Stromal cell of bone marrow (primary cell): ENCODE data around the gene SRCAP.
"Not testable (repeated sequence)": the region's sequence is repeated elsewhere in the genome, so short reads cannot be mapped to it uniquely, and the experiment has no call there.

ENCODE experiments used
- DNase-seq: peaks from one replicate; pipeline ENCODE4 v3.0.0-alpha.2; 2012; ENCODE audit warnings: low read depth

The SRCAP gene

GRCh38 chr16:30699615-30700099, 686 bp downstream of the SRCAP start:
- DNase-seq, result no peak

- DNase-seq, result no peak
These were observed 1.5 kb downstream of the SRCAP start for GRCh38 chr16:30700491-30700890.

- no peak for DNase-seq
These were observed 2.0 kb downstream of the SRCAP start for GRCh38 chr16:30700971-30701370.

DNA sequence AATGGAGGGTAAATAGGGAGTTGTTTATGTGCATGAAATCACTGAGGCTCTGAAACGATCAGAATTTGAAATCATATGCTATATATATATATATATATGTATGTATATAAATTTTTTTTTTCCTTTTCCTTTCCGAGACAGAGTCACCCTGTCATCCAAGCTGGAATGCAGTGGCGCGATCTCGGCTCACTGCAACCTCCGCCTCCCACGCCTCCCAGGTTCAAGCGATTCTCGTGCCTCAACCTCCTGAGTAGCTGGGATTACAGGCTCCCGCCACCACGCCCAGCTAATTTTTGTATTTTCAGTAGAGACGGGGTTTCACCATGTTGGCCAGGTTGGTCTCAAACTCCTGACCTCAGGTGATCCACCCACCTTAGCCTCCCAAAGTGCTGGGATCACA, 4.1 kb downstream of the SRCAP start:
- not testable (repeated sequence) for DNase-seq

DNA sequence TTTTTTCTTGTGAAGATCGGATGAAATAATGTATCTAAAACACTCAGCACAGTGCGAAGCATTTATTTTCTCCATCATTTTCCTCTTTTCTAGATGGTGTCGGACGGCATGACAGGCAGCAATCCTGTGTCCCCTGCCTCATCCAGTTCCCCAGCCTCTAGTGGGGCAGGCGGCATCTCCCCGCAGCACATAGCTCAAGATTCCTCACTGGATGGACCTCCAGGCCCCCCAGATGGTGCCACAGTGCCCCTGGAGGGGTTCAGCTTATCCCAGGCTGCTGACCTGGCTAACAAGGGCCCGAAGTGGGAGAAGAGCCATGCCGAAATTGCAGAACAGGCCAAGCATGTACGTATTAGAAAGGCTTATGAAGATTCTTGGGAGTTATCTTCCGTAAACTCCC, 5.0 kb downstream of the SRCAP start:
- no peak for DNase-seq

GRCh38 chr16:30706046-30706445, 7.1 kb downstream of the SRCAP start:
- no peak for DNase-seq

DNA sequence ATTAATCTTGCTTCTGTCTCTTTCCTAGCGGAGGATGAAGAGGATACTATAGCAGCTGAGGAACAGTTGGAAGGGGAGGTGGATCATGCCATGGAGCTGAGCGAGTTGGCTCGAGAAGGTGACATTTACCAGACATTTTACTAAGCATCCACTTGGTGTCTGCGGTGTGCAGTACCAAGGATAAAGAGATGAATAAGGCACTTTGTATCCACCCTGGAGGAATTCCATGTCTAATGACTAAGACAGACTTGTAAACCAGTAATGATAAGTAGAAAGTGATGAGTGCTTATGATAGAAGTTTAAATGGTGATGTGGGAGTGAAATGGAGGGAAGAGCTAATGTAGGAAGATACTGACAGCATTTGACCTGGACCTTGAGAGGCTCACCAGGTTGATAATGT, 12.0 kb downstream of the SRCAP start:
- DNase-seq, result no peak

DNA sequence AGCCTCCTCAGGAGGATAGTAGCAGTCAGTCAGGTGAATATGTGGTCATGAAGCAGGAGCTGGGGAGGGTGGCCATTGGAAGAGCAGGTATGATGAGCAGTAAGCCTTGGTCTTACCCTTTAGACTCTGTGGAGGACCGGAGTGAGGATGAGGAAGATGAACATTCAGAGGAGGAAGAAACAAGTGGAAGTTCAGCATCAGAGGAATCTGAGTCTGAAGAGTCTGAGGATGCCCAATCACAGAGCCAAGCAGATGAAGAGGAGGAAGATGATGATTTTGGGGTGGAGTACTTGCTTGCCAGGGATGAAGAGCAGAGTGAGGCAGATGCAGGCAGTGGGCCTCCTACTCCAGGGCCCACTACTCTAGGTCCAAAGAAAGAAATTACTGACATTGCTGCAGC, 12.7 kb downstream of the SRCAP start:
- DNase-seq, result no peak

DNA sequence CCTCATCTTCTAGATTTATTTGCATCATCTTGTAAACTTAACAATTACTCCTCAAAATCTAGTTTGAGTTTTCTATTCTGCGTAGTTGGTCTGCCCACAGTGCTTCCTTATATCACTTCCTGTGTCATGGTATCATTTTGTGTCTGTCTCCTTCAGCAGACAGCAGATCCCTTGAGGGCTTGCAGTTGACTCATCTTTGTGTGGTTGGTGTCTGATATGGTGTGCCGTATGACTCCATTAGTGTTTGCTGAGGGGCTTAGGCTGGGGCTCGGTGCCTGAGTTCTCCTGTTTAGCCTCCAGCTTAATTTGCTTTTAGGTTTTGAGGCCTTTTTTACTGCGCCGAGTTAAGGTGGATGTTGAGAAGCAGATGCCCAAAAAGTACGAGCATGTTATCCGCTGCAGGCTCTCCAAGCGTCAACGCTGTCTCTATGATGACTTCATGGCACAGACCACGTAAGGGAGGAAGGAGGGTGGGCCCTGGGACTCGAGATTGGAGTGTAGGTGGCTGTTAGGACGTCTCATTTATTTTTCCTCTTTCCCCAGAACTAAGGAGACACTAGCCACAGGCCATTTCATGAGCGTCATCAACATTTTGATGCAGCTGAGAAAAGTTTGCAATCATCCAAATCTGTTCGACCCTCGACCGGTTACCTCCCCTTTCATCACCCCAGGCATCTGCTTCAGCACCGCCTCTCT, 16.9 kb downstream of the SRCAP start:
- no peak for DNase-seq

DNA sequence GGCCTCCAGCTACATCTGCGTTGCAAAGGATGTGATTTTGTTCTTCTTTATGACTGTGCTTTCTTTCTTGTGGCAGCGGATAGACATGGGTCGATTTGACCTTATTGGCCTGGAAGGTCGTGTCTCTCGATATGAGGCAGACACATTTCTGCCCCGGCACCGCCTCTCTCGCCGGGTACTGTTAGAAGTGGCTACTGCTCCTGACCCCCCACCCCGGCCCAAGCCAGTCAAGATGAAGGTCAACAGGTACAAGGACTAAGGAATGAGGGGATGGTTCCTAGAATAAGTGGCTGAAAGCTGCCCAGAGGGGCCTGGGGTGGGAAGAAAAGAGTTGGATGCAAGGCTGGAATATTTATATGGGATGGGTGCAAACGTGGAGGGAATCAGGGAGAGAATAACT, 21.1 kb downstream of the SRCAP start:
- no peak for DNase-seq

DNA sequence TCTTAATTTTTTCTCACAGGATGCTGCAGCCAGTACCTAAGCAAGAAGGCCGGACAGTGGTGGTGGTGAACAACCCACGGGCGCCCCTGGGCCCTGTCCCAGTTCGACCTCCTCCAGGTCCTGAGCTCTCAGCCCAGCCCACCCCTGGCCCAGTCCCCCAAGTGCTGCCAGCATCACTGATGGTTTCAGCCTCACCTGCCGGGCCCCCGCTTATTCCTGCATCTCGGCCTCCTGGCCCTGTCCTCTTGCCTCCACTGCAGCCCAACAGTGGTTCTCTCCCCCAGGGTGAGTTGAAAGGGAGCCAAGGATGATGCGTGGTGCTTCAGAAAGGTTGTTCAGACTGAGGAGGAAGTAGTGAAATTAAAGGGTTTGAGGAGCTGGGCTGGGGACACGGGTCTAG, 21.7 kb downstream of the SRCAP start:
- no peak for DNase-seq

GRCh38 chr16:30721167-30721566, 22.2 kb downstream of the SRCAP start:
- no peak for DNase-seq

DNA sequence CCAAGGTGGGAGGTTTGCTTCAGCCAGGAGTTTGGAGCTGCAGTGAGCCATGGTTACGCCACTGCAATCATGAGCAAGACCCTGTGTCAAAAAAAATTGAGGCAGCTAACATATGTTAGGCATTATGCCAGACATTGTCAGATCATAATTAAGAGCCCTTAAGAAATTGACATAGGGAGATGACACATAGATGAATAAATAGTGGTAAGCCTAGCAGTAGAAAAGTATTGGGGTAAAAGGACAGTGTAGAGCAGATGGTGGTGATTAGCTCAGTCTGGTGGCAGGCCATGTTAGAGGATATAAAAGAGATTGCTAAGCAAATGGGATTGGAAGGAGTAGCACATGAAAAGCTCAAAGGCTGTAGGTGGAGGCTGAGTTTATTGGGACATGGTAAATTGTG, 22.6 kb downstream of the SRCAP start:
- no peak for DNase-seq

GRCh38 chr16:30722443-30722842, 23.5 kb downstream of the SRCAP start:
- DNase-seq, result no peak

- DNase-seq, result no peak
These were observed 23.9 kb downstream of the SRCAP start for GRCh38 chr16:30722916-30723315.

DNA sequence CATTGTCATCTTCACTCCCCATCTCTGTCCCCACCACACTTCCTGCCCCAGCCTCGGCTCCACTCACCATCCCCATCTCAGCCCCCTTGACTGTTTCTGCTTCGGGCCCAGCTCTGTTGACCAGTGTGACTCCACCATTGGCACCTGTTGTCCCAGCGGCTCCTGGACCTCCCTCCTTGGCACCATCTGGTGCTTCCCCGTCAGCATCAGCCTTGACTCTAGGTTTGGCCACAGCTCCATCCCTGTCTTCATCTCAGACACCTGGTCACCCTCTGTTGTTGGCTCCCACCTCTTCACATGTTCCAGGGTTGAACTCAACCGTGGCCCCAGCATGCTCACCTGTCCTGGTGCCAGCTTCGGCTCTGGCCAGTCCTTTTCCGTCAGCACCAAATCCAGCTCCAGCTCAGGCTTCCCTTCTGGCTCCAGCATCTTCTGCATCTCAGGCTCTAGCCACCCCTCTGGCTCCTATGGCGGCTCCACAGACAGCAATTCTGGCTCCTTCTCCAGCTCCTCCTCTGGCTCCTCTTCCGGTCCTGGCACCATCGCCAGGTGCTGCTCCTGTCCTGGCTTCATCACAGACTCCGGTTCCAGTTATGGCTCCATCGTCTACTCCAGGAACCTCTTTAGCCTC, 24.9 kb downstream of the SRCAP start:
- no peak for DNase-seq

DNA sequence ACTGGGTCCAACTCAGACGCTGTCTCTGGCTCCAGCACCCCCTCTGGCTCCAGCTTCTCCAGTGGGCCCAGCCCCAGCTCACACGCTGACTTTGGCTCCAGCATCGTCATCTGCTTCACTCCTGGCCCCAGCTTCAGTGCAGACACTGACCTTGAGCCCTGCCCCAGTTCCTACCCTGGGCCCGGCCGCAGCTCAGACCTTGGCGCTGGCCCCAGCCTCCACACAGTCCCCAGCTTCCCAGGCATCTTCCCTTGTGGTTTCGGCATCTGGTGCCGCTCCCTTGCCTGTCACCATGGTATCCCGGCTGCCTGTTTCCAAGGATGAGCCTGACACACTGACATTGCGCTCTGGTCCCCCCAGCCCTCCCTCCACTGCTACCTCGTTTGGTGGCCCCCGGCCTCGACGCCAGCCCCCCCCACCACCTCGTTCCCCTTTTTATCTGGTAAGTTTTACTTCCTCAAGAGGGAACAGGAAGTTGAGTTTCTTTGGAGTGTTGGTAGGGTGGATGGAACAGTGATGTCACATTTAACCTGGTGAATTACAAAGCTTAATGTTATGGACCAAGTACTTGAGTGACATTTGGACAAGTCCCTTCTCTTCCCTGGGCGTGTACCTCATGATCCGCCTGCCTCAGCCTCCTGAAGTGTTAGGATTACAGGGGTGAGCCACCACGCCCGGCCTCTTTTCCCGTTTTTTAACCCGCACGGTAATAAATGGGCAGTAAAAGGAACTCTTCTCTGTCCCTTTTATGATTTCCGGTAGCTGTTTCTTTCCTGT, 25.9 kb downstream of the SRCAP start:
- DNase-seq, result no peak

- no peak for DNase-seq
These were observed 26.4 kb downstream of the SRCAP start for GRCh38 chr16:30725418-30725792.

- no peak for DNase-seq
These were observed 29.4 kb downstream of the SRCAP start for GRCh38 chr16:30728321-30728720.

DNA sequence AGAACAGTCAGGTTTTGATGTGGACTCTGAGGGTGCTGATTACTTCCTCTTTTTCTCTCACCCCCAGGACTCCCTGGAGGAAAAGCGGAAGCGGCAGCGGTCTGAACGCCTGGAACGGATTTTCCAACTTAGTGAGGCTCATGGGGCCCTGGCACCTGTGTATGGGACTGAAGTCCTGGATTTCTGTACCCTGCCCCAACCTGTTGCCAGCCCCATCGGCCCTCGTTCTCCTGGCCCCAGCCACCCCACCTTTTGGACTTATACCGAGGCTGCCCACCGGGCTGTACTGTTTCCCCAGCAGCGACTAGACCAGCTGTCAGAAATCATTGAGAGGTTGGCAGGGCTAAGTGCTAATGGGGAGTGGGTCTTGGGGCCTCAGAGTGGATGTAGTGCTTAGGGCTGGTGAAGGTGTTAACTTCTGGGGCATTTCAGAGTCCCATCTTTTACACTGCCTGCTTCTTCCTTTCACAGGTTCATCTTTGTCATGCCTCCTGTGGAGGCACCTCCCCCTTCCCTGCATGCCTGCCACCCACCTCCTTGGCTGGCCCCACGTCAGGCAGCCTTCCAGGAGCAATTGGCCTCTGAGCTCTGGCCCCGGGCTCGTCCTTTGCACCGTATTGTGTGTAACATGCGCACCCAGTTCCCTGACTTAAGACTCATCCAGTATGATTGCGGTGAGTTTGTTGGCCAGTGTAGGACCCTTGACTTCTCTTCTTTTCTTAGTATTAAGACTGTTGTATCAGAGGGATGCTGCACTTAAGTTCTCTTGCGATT, 30.1 kb downstream of the SRCAP start:
- no peak for DNase-seq

- DNase-seq, result no peak
These were observed 32.4 kb downstream of the SRCAP start for GRCh38 chr16:30731411-30731810.

DNA sequence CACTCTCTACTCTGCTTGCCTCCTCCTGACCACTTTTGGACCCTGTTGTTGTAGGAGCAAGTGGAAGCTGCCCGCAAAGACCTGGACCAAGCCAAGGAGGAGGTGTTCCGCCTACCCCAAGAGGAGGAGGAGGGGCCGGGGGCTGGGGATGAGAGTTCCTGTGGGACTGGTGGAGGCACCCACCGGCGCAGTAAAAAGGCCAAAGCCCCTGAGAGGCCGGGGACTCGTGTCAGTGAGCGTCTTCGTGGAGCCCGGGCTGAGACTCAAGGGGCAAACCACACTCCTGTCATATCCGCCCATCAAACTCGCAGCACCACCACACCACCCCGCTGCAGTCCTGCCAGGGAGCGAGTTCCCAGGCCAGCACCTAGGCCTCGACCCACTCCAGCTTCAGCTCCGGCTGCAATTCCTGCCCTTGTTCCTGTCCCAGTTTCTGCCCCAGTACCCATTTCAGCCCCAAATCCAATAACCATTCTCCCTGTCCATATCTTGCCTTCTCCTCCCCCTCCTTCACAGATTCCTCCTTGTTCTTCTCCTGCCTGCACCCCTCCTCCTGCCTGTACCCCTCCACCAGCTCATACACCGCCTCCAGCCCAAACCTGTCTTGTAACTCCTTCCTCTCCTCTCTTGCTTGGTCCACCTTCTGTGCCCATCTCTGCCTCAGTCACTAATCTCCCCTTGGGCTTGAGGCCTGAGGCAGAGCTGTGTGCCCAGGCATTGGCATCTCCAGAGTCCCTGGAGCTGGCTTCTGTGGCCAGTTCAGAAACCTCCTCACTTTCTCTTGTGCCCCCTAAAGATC, 38.2 kb downstream of the SRCAP start:
- DNase-seq, result no peak
